HepG2 (cell line): ENCODE results near the gene KRTAP5-10. TPM values are rescaled to one million over a fixed set of nuclear protein-coding genes. Genes with fewer than 3 reads are reported as not detected.
A peak's percentile ranks its signal among the peaks of the same experiment; 100 is the strongest.

Experiments used
- ATAC-seq: fragments of 200-7000 bp; cut with Tn5 transposase; 3 replicates; pipeline ENCODE4 v1.9.1; 2020; ENCODE audit warnings: mild to moderate bottlenecking, moderate library complexity
- BruUV-seq: library from RNA; stranded (reverse); fragments of 400-500 nt; replicated peaks from 2 replicates; lab custom pipeline; 2021; lab: Mats Ljungman, UMichigan
- CTCF ChIA-PET: fragments of 300-600 bp; formaldehyde crosslinking; extraction: SDS; loops from one replicate; lab custom pipeline; 2021; ENCODE audit warnings: low total read pairs, inconsistent platforms, low intra/inter-chr PET ratio; lab: Yijun Ruan, JAX
- POLR2A ChIA-PET: fragments of 350-600 bp; sonication (Branson Sonifier 250); formaldehyde crosslinking; loops from one replicate; lab custom pipeline; 2020; ENCODE audit warnings: antibody characterized with exemption, inconsistent platforms; lab: Yijun Ruan, JAX
- DNase-seq: peaks from one replicate; pipeline ENCODE4 v3.0.0-alpha.2; 2015; ENCODE audit warnings: low spot score
- FAIRE-seq: peaks from 3 replicates; lab custom pipeline; 2011; peaks lifted over from hg19 to GRCh38; lab: Jason Lieb, UNC
- H2AFZ ChIP-seq: one replicate; pipeline ENCODE4 v1.6.1; 2011; ENCODE audit warnings: low read length, inconsistent platforms
- H3K27ac ChIP-seq: fragments of 300-600 bp; 3 replicates; pipeline ENCODE4 v1.8.0; 2011; ENCODE audit warnings: mixed run types, mild to moderate bottlenecking, mixed read lengths, low read length, inconsistent platforms; ENCODE audit not compliant: insufficient read depth; ENCODE audit errors: extremely low read length
- H3K27me3 ChIP-seq, 2 experiments: fragments of 200-600 bp in 1 of 2; 2 replicates in 1 of 2; 3 replicates in 1 of 2; pipeline versions ENCODE4 v1.6.0 to v1.8.0; 2011; ENCODE audit warnings: low read length in 2 of 2, mild to moderate bottlenecking in 2 of 2, moderate library complexity in 2 of 2, inconsistent platforms in 1 of 2; ENCODE audit not compliant: insufficient read depth in 2 of 2, control insufficient read depth in 1 of 2
- H3K36me3 ChIP-seq, 2 experiments: fragments of 200-600 bp in 1 of 2; replicated peaks in 1 of 2; 2 replicates in 1 of 2; 3 replicates in 1 of 2; pipeline versions ENCODE4 v1.5.1 to v1.8.0; 2011; ENCODE audit warnings: low read length in 2 of 2, inconsistent platforms in 1 of 2; ENCODE audit not compliant: insufficient read depth in 2 of 2, control insufficient read depth in 1 of 2
- H3K4me1 ChIP-seq: 2 replicates; pipeline ENCODE4 v1.5.1; 2012; ENCODE audit warnings: low read length, inconsistent platforms; ENCODE audit not compliant: insufficient read depth
- H3K4me2 ChIP-seq: 2 replicates; pipeline ENCODE4 v1.6.0; 2011; ENCODE audit warnings: low read depth, low read length, inconsistent platforms
- H3K4me3 ChIP-seq, 3 experiments: fragments of 200-600 bp in 1 of 3; sonication (generic), shearing (Covaris generic) in 1 of 3; replicated peaks in 1 of 3; 2 replicates each; pipeline ENCODE4 v1.5.1; 2011 to 2016; ENCODE audit warnings: low read length in 3 of 3, inconsistent platforms in 2 of 3, low read depth in 2 of 3, mild to moderate bottlenecking in 2 of 3, control low read depth in 1 of 3, mixed read lengths in 1 of 3; ENCODE audit not compliant: insufficient read depth in 1 of 3
- H3K79me2 ChIP-seq: one replicate; pipeline ENCODE4 v1.6.1; 2011; ENCODE audit warnings: low read length, inconsistent platforms; ENCODE audit not compliant: insufficient read depth
- H3K9ac ChIP-seq: 2 replicates; pipeline ENCODE4 v1.6.0; 2011; ENCODE audit warnings: mild to moderate bottlenecking, low read depth, low read length, inconsistent platforms; ENCODE audit not compliant: insufficient read depth
- H3K9me3 ChIP-seq: 2 replicates; pipeline ENCODE4 v1.5.1; 2012; ENCODE audit warnings: mild to moderate bottlenecking, low read length
- H4K20me1 ChIP-seq: 2 replicates; pipeline ENCODE4 v1.6.0; 2011; ENCODE audit warnings: inconsistent platforms, mild to moderate bottlenecking, low read length, moderate library complexity; ENCODE audit not compliant: insufficient read depth
- GABPB1 ChIP-seq: IDR thresholded peaks from 2 replicates; pipeline ENCODE4 v1.6.1; 2016; ENCODE audit warnings: mild to moderate bottlenecking, missing genetic modification reagents, moderate library complexity, missing compliant biosample characterization
- SRY ChIP-seq: sonication (generic); formaldehyde crosslinking; IDR thresholded peaks from 2 replicates; pipeline ENCODE4 v1.8.0; 2022; ENCODE audit warnings: mild to moderate bottlenecking, missing genetic modification reagents
- TCF12 ChIP-seq, 2 experiments: fragments of 450-650 bp in 1 of 2; sonication (generic) in 1 of 2; formaldehyde crosslinking in 1 of 2; IDR thresholded peaks; 2 replicates each; pipeline versions ENCODE4 v1.6.1 to v1.8.0; 2017 to 2022; ENCODE audit warnings: antibody characterized with exemption in 1 of 2, mild to moderate bottlenecking in 1 of 2, missing genetic modification reagents in 1 of 2, moderate library complexity in 1 of 2
- ZBTB38 ChIP-seq: sonication (generic); formaldehyde crosslinking; IDR thresholded peaks from 2 replicates; pipeline ENCODE4 v1.5.1; 2020; ENCODE audit warnings: mild to moderate bottlenecking, missing genetic modification reagents
- ZNF101 ChIP-seq: sonication (generic); formaldehyde crosslinking; IDR thresholded peaks from 2 replicates; pipeline ENCODE4 v1.4.0; 2020; ENCODE audit warnings: mild to moderate bottlenecking, low read depth, missing genetic modification reagents, borderline replicate concordance
- ZNF136 ChIP-seq: sonication (generic); formaldehyde crosslinking; IDR thresholded peaks from 2 replicates; pipeline ENCODE4 v1.8.1; 2022; ENCODE audit warnings: low read depth, mild to moderate bottlenecking, moderate library complexity, missing genetic modification reagents
- WGBS: methylation state at CpG from one replicate; pipeline ENCODE4 v1.1.6; 2017; ENCODE audit warnings: low lambda C conversion rate; 5-methylcytosine and 5-hydroxymethylcytosine counted together
- in situ Hi-C: cut with HindIII; loops from 2 replicates; pipeline ENCODE4 v1.10.0; 2017; ENCODE audit warnings: low pct_unique_long_range_greater_than_20kb; ENCODE audit not compliant: extremely low pct_ligation_motif_present
- intact Hi-C: fragments of 100-400 bp; cut with micrococcal nuclease; formaldehyde crosslinking; loops from one replicate; pipeline ENCODE4 v1.10.0; 2022; ENCODE audit not compliant: unreplicated experiment
- polyA plus RNA-seq, 8 experiments: library from polyadenylated mRNA; depleted of rRNA in 3 of 8; stranded (reverse) in 7 of 8; unstranded in 1 of 8; fragments of >200 nt; fragmentation: Illumina TruSeq in 4 of 8; extraction: Trizol in 4 of 8; gene quantifications; 2 replicates each; pipeline versions ENCODE4 v1.2.1 to v1.2.3, GENCODE V29; 2011 to 2016; ENCODE audit warnings: low read depth in 4 of 8, missing spikeins in 1 of 8, mixed read lengths in 1 of 8; ENCODE audit not compliant: insufficient read depth in 1 of 8
- total RNA-seq, 5 experiments: library from RNA; depleted of rRNA; stranded (reverse); fragments of >200 nt; fragmentation: Illumina TruSeq; extraction: Trizol; gene quantifications; 2 replicates each; pipeline ENCODE4 v1.2.3, GENCODE V29; 2016; ENCODE audit warnings: low read depth in 1 of 5
- TF ChIP-seq, protein P1 (sequence below): sonication (generic); formaldehyde crosslinking; IDR thresholded peaks from 2 replicates; pipeline ENCODE4 v1.5.1; 2020; ENCODE audit warnings: mild to moderate bottlenecking, missing genetic modification reagents, moderate library complexity
- TF ChIP-seq, protein P2 (sequence below): sonication (generic); formaldehyde crosslinking; IDR thresholded peaks from 2 replicates; pipeline ENCODE4 v1.8.1; 2022; ENCODE audit warnings: mild to moderate bottlenecking, missing genetic modification reagents

The KRTAP5-10 gene
- total and polyA plus RNA-seq, 2 of the 13 experiments (the other 11 are each of a cell fraction or from before 2014, with no cell fraction given): not detected

DNA sequence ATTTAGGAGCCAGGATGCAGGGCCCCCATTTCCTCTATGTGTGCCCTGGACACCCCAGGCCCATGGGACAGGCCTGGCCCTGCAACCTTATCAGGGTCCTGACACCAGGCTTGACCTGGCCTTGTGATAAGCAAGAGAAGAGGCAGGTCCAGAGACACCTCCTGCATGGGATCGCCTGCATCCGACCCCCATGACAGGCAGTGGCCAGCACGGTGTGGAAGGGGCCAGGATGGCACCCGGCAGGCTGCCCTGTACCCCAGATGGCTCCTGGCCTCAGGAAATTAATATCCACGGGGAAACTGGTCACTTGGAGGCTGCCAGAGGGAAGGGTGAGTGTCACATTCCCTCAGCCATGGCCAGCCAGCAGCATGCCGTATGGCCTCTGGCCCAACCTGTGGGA is 10.4 kb upstream of the KRTAP5-10 start (continued):
- TF ChIP-seq GABPB1 (CRISPR knock-in tag) (no peak), ZNF101 (CRISPR knock-in tag) (no peak)

DNA sequence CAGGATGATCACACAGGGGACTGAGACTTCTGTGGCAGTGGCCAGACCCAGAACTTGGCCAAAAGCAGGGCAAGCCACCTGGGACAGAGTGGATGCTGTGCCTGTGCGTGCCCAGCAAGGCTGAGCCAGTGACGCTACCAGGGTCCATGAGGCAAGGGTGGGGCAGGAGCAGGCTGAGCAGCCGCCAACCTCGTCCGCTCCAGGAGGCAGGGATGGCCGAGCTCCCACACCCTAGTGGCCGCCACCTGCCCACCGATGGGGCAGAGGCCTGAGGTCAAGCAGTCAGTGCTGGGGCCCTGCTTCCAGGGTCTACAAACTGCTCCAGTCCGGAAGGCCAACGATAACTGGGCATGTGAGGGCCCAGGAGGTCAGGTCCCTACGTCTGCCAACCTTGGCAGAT is 9.9 kb upstream of the KRTAP5-10 start:
- POLR2A ChIA-PET: no interaction called here
- Histone ChIP-seq H3K27ac (no peak overlapping the region), H3K4me2 (no peak overlapping the region), H3K4me3 (no peak overlapping the region), H3K4me1 (peaks cover 20% of the 10 kb centered on the region; the same call in 1 of the 2 replicates), H3K79me2 (no peaks in the 10 kb centered on the region), H3K9ac (no peak overlapping the region), H4K20me1 (no peaks in the 10 kb centered on the region), H3K36me3 (no peaks in the 10 kb centered on the region), H2AFZ (no peak overlapping the region), H3K9me3 (no peaks in the 10 kb centered on the region), H3K27me3 (no peaks in the 10 kb centered on the region; a peak in 2 of 5 replicates)
- 33% methylated on average over 1 of the region's 11 CpGs for WGBS
- intact Hi-C loops: no loop called here
- CTCF ChIA-PET: no interaction called here
- ATAC-seq (peak; percentile 41; the same call in 2 of the 3 replicates), DNase-seq (no peak), FAIRE-seq (no peak)
- in situ Hi-C loops: no loop called here
- no TSS peak for BruUV-seq
- 0 out of 2 replicates have a peak, but pooled peaks have one; percentile 31 for TF ChIP-seq SRY (CRISPR knock-in tag)
- TF ChIP-seq, protein P1, sequence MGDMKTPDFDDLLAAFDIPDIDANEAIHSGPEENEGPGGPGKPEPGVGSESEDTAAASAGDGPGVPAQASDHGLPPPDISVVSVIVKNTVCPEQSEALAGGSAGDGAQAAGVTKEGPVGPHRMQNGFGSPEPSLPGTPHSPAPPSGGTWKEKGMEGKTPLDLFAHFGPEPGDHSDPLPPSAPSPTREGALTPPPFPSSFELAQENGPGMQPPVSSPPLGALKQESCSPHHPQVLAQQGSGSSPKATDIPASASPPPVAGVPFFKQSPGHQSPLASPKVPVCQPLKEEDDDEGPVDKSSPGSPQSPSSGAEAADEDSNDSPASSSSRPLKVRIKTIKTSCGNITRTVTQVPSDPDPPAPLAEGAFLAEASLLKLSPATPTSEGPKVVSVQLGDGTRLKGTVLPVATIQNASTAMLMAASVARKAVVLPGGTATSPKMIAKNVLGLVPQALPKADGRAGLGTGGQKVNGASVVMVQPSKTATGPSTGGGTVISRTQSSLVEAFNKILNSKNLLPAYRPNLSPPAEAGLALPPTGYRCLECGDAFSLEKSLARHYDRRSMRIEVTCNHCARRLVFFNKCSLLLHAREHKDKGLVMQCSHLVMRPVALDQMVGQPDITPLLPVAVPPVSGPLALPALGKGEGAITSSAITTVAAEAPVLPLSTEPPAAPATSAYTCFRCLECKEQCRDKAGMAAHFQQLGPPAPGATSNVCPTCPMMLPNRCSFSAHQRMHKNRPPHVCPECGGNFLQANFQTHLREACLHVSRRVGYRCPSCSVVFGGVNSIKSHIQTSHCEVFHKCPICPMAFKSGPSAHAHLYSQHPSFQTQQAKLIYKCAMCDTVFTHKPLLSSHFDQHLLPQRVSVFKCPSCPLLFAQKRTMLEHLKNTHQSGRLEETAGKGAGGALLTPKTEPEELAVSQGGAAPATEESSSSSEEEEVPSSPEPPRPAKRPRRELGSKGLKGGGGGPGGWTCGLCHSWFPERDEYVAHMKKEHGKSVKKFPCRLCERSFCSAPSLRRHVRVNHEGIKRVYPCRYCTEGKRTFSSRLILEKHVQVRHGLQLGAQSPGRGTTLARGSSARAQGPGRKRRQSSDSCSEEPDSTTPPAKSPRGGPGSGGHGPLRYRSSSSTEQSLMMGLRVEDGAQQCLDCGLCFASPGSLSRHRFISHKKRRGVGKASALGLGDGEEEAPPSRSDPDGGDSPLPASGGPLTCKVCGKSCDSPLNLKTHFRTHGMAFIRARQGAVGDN (CRISPR knock-in tag): peak; percentile 40; the same call in 1 of the 2 replicates
- TF ChIP-seq ZNF136 (CRISPR knock-in tag): no peak
- peak; percentile 19; the same call in 1 of the 2 replicates for TF ChIP-seq ZBTB38
- TF ChIP-seq, protein P2, sequence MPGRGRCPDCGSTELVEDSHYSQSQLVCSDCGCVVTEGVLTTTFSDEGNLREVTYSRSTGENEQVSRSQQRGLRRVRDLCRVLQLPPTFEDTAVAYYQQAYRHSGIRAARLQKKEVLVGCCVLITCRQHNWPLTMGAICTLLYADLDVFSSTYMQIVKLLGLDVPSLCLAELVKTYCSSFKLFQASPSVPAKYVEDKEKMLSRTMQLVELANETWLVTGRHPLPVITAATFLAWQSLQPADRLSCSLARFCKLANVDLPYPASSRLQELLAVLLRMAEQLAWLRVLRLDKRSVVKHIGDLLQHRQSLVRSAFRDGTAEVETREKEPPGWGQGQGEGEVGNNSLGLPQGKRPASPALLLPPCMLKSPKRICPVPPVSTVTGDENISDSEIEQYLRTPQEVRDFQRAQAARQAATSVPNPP (CRISPR knock-in tag): no peak
- no peak for TF ChIP-seq TCF12 (IDR thresholded peaks at IDR 0.05)
- TF ChIP-seq TCF12 (CRISPR knock-in tag; IDR thresholded peaks at IDR 0.05): no peak
